Epithelial cell of esophagus (primary cell): ENCODE data around the gene SLC22A23.

Experiments
- DNase-seq: peaks from one replicate; pipeline ENCODE4 v3.0.0; 2010; ENCODE audit warnings: low read depth
- H3K4me3 ChIP-seq: 2 replicates; pipeline ENCODE4 v1.5.1; 2011; ENCODE audit warnings: mild to moderate bottlenecking, low read length, control low read depth
- CTCF ChIP-seq: IDR thresholded peaks from 2 replicates; pipeline ENCODE4 v1.5.1; 2011; ENCODE audit warnings: low read depth, mild to moderate bottlenecking, low read length, control low read depth, inconsistent platforms; ENCODE audit not compliant: insufficient read depth; ENCODE audit errors: missing control alignments

SLC22A23 gene

GRCh38 chr6:3458706-3459421 lies 2.0 kb upstream of the SLC22A23 start:
- TF ChIP-seq CTCF, result no peak
- DNase-seq, result no peak
- no peak overlapping the region for H3K4me3 ChIP-seq

GRCh38 chr6:3457710-3458602 lies 1.1 kb upstream of the SLC22A23 start:
- peak; percentile 86 for DNase-seq
- H3K4me3 ChIP-seq, result peak overlapping the region; percentile 49
- TF ChIP-seq CTCF, result no peak

- no peak for TF ChIP-seq CTCF
- H3K4me3 ChIP-seq, result peak overlapping the region; percentile 98
- DNase-seq, result no peak
Observed at GRCh38 chr6:3456395-3456897, 404 bp downstream of the SLC22A23 start.

- peak overlapping the region; percentile 98 for H3K4me3 ChIP-seq
- no peak for TF ChIP-seq CTCF
- DNase-seq, result peak; percentile 15
Observed at GRCh38 chr6:3455569-3456394, 1.1 kb downstream of the SLC22A23 start.

GRCh38 chr6:3455147-3455568 lies 1.7 kb downstream of the SLC22A23 start:
- no peak for TF ChIP-seq CTCF
- peak; percentile 44 for DNase-seq
- H3K4me3 ChIP-seq, result peak overlapping the region; percentile 98

GRCh38 chr6:3454273-3455010 lies 2.4 kb downstream of the SLC22A23 start:
- H3K4me3 ChIP-seq, result peak overlapping the region; percentile 98
- no peak for TF ChIP-seq CTCF
- DNase-seq, result peak; percentile 53
